GM19468 (cell line): ENCODE data around the gene ZNF469.

Source experiments
- ATAC-seq: cut with Tn5 transposase; IDR thresholded peaks from one replicate; pipeline ENCODE4 v1.9.1; 2021; ENCODE audit warnings: mild to moderate bottlenecking, moderate library complexity, moderate number of reproducible peaks; ENCODE audit not compliant: unreplicated experiment; ENCODE audit errors: extremely low read depth

The ZNF469 gene, protein sequence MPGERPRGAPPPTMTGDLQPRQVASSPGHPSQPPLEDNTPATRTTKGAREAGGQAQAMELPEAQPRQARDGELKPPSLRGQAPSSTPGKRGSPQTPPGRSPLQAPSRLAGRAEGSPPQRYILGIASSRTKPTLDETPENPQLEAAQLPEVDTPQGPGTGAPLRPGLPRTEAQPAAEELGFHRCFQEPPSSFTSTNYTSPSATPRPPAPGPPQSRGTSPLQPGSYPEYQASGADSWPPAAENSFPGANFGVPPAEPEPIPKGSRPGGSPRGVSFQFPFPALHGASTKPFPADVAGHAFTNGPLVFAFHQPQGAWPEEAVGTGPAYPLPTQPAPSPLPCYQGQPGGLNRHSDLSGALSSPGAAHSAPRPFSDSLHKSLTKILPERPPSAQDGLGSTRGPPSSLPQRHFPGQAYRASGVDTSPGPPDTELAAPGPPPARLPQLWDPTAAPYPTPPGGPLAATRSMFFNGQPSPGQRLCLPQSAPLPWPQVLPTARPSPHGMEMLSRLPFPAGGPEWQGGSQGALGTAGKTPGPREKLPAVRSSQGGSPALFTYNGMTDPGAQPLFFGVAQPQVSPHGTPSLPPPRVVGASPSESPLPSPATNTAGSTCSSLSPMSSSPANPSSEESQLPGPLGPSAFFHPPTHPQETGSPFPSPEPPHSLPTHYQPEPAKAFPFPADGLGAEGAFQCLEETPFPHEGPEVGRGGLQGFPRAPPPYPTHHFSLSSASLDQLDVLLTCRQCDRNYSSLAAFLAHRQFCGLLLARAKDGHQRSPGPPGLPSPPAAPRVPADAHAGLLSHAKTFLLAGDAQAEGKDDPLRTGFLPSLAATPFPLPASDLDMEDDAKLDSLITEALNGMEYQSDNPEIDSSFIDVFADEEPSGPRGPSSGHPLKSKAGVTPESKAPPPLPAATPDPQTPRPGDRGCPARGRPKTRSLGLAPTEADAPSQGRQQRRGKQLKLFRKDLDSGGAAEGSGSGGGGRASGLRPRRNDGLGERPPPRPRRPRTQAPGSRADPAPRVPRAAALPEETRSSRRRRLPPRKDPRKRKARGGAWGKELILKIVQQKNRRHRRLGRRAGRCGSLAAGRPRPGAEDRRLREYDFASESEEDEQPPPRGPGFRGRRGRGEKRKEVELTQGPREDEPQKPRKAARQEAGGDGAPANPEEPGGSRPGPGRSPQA (N-terminal part only)

DNA sequence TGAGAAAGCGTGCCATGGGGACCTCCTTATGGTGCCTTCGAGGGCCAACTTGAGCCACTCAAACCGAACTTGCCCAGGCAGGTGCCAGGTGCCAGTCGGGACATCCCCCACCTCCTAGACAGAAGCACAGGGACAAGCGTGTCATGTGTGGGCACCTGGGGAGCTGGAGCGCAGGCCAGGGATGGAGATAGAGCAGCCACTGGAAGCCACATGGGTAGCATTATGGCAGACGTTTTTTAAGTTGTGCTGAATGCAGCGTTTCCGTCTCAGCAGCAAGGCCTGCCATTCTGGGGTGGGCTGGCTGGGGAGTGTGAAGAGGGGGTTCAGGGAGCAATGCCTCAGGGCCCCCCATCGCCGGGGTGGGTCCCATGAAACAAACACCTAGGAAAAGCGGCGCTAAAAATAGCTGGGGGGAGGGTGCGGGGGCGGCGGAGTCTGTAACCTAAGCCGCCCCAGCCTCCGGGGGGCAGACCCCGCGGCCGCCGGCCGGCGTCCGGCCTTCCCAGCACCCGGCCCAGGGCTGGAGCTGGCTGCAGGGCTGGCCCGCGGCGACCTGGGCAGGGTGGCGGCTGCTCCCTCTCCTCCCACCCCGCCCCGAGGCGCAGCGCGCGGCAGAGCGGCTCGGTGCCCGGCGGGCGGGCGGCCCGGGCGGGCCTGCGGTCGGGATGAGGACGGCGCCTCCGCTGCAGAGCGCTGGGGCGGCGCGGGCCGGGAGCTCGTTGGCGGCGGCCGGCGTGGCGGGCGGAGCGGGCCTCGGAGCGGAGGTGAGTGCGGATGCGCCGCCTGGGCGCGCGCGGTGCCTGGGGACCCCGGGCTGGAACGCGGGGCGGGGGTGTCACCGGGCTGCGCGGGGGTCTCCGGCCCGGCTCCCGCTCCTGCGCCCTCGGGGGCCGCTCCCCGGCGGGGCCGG is at the start of gene ZNF469:
TSS of gene ZNF469 (plus strand) at position 469 of the 910 bp plus-strand sequence. CDS start 44,512 bp downstream, outside the sequence.
- ATAC-seq: no peak

DNA sequence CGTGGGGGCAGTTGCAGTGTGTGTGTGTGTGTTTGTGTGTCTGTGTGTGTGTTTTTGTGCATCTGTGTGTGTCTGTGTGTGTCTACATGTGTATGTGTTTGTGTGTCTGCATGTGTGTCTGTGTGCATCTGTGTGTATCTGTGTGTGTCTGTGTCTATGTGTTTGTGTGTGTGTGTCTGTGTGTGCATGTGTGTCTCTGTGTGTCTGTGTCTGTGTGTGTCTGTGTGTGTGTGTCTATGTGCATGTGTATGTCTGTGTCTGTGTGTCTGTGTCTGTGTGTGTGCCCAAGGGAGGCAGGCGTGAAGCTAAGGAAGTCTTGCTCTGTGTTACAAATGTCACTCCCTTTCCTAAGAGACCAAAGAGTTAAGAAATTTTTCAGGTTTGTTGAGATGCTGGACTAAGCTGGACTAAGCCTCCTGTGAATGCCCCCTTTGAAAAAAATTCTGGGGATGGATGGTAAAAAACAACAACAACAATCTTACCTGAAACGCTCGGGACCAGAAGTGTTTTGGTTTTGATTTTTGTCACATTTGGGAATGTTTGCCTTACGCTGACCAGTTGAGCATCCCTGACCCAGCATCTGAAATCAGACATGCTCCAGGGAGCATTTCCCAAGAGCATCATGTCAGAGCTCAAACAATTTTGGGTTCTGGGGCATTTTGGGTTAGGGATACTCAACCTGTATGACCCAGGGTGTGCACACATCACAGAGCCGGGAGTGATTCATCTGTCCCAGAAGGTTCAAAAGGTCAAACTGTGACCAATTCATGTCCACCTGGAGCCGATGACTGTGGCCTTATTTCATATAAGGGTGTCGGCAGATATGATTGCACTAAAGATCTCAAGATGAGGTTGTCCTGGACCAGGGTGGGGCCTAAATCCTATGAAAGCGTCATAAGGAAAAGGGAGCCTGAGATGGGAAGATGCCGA is 48.6 kb upstream of the ZNF469 start:
- no peak for ATAC-seq

DNA sequence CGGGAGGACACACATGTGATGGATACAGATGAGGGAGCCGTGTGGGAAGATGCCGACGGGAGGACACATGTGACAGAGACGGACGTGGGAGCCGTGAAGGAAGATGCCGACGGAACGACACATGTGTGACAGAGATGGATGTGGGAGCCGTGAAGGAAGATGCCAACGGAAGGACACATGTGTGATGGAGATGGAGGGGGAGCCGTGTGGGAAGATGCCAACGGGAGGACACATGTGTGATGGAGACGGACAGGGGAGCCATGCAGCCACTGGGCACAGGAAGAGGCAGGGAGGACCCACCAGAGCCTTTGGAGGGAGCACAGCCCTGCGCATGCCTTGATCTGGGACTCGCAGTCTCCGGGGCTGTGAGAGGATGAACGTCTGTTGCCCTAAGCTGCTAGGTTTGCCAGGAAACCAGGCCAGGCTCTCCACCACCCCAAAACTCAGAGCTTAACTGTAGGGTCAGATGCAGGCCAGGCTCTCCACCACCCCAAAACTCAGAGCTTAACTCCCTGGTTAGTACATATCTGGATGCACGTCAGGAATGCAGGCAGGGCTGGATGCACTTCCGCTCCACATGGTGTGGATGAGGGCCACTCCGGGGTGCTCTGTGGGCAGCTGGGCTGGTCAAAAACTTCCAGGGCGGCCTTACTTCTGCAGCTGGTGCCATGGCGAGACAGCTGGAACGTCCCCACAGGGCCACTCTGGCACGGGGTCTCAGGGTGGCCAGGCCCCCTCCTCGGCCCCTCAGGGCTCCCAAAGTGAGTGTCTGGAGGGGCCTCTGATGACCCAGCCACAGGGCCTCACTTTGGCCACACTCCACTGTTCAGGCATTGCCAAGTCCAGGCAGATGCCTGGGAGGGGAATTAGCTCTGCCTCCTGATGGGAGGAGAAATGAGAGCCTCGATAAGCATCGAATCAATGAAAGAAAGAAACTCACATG is 47.7 kb upstream of the ZNF469 start:
- ATAC-seq: no peak

DNA sequence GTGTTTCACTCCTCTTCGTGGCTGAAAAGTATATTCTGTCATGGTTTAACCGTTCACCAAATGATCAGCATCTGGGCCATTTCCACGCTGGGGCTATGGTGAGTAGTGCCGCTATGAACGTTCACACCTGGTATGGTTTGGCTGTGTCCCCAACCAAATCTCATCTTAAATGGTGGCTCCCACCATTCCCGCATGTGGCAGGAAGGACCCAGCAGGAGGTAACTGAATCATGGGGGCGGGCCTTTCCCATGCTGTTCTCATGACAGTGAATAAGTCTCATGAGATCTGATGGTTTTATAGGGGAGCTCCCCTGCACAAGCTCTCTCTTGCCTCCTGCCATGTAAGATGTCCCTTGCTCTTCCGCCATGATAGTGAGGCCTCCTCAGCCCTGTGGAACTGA is 45.7 kb upstream of the ZNF469 start:
- no peak for ATAC-seq

DNA sequence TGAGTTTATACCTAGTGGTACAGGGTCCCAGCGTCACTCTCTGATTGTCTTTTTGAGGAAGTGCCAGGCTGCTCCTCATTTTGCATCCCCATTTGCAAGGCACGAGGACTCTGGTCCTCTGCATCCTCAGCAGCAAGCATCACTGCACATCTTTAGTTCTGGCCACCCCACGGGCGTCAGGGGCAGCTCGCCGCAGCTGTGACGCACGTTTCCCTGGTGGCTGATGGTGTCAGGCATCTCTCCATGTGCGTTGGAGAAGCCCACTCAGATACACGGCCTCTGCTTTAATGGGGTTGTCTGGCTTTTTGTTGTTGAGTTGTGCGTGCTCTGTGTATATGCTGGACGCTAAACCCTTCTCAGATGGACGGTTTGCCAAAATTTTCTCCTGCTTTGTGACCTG is 45.2 kb upstream of the ZNF469 start:
- no peak for ATAC-seq

DNA sequence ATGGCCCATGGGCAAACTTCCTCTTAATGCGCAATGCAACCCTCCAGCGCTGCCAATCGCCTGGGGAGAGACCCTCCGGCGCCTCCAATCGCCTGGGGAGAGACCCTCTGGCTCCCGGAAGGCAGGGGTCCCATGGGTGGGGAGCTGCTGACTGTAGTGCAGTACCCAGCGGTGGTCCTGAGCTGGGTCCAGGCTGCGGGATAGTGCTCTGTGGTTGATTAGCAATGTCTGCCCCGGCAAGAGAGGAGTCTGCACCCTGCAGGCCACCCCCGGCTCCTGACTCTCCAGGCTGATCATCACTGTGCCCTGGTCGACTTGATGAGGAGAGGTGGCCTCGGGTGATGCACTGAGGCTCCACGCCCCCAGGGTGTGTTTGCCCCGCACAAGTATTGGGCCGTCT is 44.6 kb upstream of the ZNF469 start:
- no peak for ATAC-seq

DNA sequence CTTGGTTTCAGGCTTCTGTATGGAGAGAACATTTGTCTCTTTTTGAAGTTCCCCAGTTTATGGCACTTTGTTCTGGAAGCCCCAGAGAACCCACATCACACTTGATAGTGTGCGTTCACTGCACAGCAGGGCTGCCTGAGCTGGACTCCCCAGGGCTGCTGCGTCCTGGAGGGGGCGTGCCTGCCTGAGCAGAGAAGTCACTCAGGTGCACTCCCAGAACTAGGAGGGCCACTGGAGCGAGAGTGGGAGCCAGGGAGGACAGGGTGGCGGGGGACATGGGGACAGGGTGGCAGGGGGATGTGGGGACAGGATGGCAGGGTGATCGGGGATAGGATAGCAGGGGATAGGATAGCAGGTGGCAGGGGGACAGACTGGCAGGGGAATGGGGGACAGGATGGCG is 43.9 kb upstream of the ZNF469 start:
- ATAC-seq: no peak

DNA sequence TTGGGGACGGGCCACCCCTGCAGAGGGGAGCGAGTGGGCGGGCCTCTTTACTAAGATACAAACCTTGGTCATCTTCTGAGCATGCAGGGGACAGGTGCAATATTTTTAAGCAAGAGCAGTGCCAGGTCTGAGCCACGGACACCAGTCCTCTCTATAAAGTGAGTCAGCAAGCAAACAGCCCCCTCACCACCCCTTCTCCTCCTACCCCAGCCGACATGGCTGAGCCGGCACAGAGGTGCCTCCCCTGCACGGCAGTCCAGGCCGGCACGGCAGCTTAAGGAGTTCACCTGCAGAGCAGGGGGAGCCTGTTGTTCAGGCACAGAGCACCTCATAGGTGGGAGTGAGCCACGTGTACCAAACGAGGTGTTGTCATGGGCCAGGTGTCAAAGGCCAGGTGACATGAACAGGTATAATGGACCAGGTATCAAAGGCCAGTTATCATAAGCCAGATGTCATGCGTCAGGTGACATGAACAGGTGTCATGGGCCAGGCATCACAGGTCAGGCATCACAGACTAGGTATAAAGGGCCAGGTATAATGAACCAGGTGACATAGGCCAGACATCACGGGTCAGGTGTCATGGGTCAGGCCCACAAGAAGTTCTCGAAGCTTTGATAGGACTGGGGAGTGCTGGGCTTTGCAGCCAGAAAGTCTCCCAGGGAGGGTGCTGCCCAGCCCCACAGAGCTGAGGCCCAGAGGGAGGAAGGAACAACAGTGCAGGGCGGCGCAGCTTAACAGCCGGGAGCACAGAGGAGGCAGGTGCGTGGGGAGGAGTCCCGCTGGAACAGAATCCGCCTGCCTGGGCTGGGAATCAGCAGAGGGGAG is 42.6 kb upstream of the ZNF469 start:
- ATAC-seq: no peak

DNA sequence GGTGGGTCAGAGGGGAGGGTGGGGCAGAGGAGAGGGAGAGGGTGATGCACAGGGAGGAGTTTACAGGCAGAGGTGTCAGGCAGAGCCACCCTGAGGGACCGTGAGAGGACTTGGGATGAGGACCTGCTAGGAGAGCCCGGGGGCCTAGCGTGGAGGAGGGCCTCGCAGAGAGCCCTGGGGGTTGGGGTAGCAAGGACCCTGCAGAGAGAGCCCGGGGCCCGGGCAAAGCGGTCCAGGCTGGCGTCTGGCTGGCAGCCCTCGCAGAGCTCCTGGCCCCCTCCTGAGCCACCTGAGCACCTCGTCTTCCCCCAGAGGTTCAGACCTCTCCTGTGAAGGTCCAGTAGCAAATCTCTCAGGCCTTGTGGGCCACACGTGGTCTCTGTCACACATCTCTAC is 42.0 kb upstream of the ZNF469 start:
- ATAC-seq: no peak

DNA sequence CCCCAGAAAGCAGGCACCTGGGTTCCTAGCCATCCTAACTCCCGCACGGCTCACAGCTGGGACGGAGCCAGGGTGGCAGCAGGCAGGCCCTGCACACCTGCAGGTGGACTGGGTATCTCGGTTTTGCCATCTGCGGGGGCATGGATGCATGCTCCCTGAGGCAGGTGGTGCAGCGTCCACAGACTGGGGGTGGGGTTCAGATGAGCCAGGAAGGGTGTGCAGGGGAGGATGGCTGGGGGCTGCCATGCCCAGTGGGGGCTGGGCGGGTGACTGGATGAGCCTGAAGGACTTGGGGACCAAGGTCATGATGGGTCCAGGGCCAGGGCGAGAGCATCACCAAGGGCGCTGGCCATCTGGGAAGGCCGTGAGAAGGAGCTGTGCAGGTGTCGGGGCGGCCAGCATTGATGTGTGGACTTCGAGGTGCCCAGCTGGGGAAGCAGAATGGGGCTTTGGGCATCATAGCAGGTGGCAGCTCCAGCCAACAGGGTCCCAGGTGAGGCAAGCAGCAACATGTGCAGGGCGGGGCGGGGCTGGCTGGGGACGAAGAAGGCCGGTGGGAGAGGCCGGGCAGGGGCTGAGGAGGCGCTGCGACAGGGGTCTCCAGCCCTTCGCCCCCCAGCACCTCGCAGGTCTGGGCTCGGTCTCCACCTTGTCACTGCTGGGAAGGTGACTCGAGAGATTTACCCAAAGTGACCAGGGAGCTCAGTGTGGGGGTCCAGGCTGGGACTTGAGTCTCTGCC is 41.0 kb upstream of the ZNF469 start:
- ATAC-seq: no peak

DNA sequence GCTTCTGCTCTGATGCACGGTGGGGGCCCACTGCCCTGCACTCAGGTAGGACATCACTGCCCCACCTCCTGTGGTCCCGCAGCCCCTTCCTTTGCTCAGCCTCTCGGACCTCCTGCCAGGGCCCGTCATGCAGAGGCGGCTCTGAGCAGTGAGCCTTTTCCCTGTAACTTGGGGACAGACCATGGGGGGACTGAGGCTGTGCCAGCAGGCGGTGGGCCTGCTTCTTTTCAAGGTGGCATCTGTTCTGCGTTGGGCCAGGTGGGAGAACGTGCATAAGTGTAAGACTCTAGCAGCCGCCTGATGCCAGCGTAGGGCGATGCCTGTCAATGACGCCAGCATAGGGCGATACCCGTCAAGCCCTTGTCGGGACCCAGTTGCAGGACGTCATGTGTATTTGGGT is 40.3 kb upstream of the ZNF469 start:
- no peak for ATAC-seq

DNA sequence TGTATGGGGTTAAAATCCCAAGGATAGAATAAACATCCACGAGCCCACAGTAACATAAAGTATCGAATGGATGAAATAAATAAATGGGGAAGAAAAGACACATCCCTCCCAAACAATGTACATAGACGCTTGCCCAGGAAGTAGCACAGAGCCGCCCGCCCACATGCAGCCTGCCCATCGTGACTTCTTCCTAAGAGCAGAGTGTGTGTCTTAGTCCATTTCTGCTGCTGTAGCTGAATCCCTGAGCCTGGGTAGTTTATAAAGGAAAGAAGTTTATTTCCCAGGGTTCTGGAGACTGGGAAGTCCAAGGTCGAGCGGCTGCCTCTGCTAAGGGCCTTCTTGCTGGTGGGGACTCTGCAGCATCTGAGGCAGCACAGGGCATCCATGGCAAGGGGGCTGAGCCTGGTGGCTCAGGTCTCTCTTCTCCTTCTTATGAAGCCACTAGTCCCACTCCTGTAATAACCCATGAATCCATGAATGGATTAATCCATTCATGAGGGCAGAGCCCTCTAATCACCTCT is 39.4 kb upstream of the ZNF469 start:
- no peak for ATAC-seq

DNA sequence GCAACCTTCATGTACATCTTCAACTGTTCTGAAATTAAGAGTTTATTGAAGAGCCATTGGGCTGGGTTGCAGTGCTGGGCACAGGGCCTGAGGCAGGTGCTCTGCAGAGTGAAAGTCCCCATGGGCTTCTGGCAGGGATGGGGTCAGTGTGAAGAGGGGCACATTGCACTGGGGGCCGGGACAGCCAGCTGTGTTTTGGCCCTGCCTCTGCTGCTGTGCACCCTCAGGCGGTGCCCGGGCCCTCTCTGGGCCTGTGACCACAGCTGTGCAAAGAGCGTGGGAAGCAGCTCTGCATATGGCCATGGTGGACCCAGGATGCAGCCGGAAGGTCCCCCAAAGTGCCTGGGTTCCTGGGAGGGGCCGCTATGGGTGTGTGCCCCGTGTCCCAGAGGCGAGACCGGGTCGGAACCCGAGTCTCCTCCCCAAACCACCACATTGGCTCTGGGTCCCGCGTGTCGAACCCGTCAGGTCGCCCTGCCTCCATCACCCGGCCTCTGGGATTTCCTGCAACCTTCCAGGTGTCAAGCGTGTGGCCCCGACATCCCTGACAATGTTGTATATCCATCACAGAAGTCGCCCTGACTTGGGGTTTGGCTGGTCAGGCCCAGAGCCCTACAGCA is 38.2 kb upstream of the ZNF469 start:
- no peak for ATAC-seq

DNA sequence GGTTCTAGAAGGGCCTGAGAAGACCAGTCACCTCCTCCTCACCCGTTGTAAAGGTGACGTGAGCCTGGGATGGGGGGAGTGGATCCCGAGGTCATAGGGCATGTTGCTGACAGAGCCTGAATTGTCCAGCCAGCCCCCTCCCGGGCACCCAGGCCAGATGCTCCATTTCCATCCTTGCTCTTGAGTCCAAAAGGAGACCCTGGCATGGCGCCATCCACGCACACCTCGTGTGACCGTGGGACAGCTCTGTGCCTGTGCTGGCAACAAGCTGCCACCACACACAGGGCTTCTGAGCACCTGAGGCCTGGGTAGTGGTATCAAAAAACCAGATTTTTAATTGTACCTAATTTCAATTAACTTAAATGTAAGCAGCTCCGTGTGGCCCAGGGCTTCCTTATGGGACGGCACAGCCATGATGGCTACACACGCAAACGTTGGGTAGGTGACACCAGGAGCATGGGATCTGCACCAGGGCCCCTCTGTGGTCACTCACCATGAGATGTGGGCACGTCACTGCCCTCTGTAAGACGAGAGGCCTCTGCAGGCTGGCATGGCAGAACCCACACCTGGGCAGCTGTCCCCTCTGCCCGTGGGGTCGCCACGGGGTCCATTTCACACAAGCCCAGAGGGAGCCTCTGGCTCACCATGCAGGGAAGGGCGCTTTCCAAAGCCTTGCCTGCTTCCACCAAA is 37.6 kb upstream of the ZNF469 start:
- no peak for ATAC-seq
